Activated effector memory CD4-positive, alpha-beta T cell treated with anti-CD3 and anti-CD28 coated beads, Interleukin-2, amount 50 U/mL, for 16 hours (primary cell): Measurements from ENCODE around the gene FZD7.

Experiments used
- DNase-seq: peaks from one replicate; pipeline ENCODE4 v3.0.0-alpha.2; 2020

Gene FZD7

GRCh38 chr2:202038471-202039277 is 5.0 kb downstream of the FZD7 start:
- no peak for DNase-seq

- no peak for DNase-seq
Observed at GRCh38 chr2:202039278-202040078, 5.8 kb downstream of the FZD7 start.

GRCh38 chr2:202040079-202040844 is 6.6 kb downstream of the FZD7 start:
- no peak for DNase-seq

- DNase-seq: no peak
Observed at GRCh38 chr2:202042444-202042843, 8.8 kb downstream of the FZD7 start.

- no peak for DNase-seq
Observed at GRCh38 chr2:202043475-202043874, 9.8 kb downstream of the FZD7 start.

- DNase-seq: no peak
Observed at GRCh38 chr2:202044777-202045176, 11.1 kb downstream of the FZD7 start.

GRCh38 chr2:202046572-202046971 is 12.9 kb downstream of the FZD7 start:
- no peak for DNase-seq

GRCh38 chr2:202049092-202049728 is 15.6 kb downstream of the FZD7 start:
- no peak for DNase-seq

- no peak for DNase-seq
Observed at GRCh38 chr2:202049840-202050239, 16.2 kb downstream of the FZD7 start.

GRCh38 chr2:202050652-202051051 is 17.0 kb downstream of the FZD7 start:
- no peak for DNase-seq

GRCh38 chr2:202051499-202052161 is 18.0 kb downstream of the FZD7 start:
- no peak for DNase-seq

- DNase-seq: no peak
Observed at GRCh38 chr2:202052235-202052634, 18.6 kb downstream of the FZD7 start.

GRCh38 chr2:202054679-202055078 is 21.0 kb downstream of the FZD7 start:
- no peak for DNase-seq

- no peak for DNase-seq
Observed at GRCh38 chr2:202056611-202057010, 23.0 kb downstream of the FZD7 start.

- no peak for DNase-seq
Observed at GRCh38 chr2:202060218-202060617, 26.6 kb downstream of the FZD7 start.

GRCh38 chr2:202061695-202062094 is 28.0 kb downstream of the FZD7 start:
- DNase-seq: no peak

GRCh38 chr2:202064171-202064880 is 30.7 kb downstream of the FZD7 start:
- no peak for DNase-seq

GRCh38 chr2:202064881-202065230 is 31.2 kb downstream of the FZD7 start:
- no peak for DNase-seq

- no peak for DNase-seq
Observed at GRCh38 chr2:202065876-202066275, 32.2 kb downstream of the FZD7 start.

- DNase-seq: no peak
Observed at GRCh38 chr2:202066875-202067274, 33.2 kb downstream of the FZD7 start.

- no peak for DNase-seq
Observed at GRCh38 chr2:202067589-202067988, 33.9 kb downstream of the FZD7 start.
